NCI-H69 (cell line): Measurements from ENCODE around the gene ADIPOQ.
"Not testable (repeated sequence)": the region's sequence is repeated elsewhere in the genome, so short reads cannot be mapped to it uniquely, and the experiment has no call there.

Experiments
- DNase-seq: peaks from one replicate; lab custom pipeline; 2025; lab: John Stamatoyannopoulos, UW

Gene ADIPOQ

GRCh38 chr3:186842426-186843038 is at the start of gene ADIPOQ:
ADIPOQ (plus strand) TSS chr3:186842710; CDS start chr3:186853059, 10,349 bp downstream.
- DNase-seq: no peak

DNA sequence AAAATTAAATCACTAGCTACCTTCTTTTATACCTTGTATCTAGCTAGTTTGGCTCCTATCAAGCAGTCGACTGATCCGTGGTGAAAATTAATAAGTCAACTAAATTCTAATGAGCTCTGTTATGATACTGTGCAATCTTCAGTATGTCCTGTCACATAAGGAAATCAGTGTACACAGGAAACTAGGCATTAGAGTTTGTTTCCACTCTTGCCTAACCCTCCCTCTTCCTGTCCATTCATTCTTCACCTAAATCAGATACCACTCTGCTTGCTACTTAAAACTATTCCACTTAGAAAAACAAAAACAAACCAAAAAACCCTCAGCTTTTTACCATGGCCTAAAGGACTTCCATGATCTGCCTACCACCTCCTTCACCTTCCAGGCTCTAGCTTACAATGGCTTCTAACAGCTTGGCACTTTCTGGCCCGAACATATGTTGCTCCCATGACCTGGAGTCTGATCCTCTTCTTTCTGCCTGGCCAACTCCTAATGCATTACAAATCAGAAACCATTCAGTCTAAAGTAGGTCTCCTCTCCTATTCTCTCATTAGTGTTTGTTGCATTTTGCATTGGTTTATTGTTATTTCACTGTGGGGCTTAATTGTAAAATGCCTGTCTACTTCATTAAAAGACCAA is 44.2 kb upstream of the ADIPOQ start:
- DNase-seq: no peak

DNA sequence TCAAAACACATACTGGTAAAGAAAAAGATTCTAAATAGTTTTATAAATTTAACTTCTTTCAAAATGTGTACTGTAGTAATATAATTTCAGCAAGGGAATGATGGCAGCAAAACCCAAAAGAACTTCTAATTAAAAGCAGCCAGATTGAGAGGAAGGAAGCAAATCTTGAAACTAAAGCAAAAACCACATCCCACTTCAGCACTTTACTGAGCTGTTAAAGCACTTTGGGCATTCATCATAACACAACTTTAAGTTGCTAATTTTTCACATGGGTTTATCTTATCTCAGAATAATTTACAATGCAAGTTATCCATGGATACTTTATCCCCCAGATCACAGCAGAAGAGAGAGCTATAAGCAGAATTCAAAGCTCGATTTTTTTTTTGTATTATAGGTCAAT is 42.2 kb upstream of the ADIPOQ start:
- no peak for DNase-seq

- DNase-seq: no peak
These were observed 39.8 kb upstream of the ADIPOQ start for GRCh38 chr3:186802701-186803100.

- not testable (repeated sequence) for DNase-seq
These were observed 39.1 kb upstream of the ADIPOQ start for GRCh38 chr3:186803447-186803846.

DNA sequence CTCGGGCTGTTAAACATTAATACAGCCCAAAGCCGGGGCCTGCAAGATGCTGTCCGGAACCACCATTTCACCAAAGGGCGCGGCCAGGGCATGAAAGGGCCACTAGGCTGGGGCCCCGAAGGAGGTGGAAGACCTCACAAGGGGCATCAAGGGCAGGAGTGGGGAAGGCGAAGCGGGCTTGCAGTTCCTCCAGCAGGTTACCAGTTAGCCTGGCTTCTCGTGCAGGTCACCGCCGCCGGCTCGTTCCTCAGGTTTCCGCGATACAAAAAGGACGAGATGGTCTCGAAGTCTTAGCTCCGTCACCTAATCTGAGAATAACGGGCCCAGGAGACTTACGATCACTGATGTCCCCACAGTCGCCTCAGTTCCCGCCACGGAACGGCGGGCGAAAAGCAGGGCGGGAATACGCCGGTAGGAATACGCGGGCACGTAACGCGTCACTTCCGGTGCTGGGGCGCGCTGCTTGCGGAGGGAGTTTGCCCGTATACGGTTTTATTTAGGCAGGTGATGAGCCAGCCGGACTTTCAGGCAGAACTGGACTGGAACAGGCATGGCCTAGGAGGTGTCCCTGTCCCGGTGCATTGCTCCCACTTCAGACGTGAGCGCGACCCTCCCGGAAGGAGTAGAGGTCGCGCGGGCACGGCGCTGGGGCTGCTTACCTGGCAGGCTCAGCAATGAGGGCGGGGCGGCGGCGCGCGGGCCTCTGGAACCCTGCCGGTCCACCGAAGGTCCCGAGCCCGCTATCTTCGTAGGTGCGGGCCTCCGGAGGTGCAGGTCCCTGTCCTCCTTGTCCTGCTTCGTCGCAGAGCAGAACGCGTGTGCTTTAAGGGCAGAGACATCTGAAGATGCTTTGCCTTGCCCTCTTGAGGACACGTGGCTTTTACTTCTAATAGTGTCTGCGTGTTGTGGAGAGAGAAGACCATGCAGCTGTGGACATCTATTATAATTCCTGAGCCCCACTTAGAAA is 36.1 kb upstream of the ADIPOQ start, which contains the start of gene RFC4:
RFC4 (minus strand) TSS at position 394 of the 967 bp plus-strand sequence. CDS start 1,769 bp downstream, outside the sequence.
- peak; percentile 91 for DNase-seq

DNA sequence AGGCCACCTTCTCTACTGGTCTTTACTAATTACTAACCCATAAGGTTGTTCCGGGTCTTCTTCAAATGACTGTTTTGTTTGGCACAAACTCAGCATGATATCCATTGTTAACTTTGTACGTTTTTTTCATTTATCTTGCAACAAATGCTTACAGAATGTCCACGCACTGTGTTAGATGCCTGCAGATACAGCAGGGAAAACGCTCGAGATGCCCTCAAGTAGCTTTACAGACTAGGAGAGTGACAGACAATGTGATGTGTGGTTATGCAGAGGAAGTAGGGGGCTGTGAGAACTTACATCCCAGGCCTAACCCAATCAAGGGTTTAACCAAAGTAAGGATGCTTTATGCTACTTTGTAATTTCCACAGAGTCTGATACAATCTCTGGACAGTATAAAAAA is 35.3 kb upstream of the ADIPOQ start:
- no peak for DNase-seq

GRCh38 chr3:186810336-186810996 is 32.0 kb upstream of the ADIPOQ start:
- DNase-seq: no peak

DNA sequence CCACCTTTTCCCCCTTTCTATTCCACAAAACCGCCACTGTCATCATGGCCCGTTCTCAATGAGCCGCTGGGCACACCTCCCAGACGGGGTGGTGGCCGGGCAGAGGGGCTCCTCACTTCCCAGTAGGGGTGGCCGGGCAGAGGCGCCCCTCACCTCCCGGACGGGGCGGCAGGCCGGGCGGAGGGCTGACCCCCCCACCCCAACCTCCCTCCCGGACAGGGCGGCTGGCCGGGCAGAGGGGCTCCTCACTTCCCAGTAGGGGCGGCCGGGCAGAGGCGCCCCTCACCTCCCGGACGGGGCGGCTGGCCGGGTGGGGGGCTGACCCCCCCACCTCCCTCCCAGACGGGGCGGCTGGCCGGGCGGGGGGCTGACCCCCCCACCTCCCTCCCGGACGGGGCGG is 31.2 kb upstream of the ADIPOQ start:
- DNase-seq: not testable (repeated sequence)

GRCh38 chr3:186814100-186814499 is 28.4 kb upstream of the ADIPOQ start:
- DNase-seq: no peak

DNA sequence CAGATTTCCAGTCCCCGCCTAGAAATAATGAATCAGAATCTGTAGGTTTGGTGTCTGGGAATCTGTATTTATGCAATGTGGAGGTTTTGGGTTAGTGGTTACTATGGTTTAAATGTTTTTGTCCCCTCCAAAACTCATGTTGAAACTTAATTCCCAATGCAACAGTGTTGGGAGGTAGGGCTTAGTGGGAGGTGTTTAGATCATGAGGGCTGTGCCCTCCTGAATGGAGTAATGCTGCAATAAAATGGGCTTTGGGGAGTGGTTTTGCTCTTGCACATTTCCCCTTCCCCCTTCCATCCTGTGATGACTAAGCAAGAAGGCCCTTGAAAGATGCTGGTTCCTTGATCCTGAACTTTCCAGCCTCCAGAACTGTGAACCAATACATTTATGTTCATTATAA is 27.1 kb upstream of the ADIPOQ start:
- peak; percentile 44 for DNase-seq

DNA sequence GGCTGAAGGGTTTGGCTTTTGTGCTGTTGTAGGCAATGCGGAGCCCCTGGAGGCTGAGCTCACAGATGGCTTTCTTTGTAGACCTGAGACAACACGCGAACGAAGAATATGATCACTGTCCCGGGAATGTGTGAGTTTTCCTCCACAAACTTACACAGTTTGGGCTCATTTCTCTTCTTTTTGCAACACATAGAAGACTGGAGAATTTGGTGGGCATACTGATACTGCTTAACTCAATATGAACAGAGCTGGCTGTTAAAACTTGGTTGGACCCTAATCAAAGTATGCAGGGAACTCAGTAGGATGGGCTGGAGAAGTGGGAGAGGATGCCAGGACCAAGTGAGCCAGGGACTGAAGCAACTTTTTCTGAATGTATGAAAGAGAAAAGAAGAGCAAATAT is 24.0 kb upstream of the ADIPOQ start:
- no peak for DNase-seq

- no peak for DNase-seq
These were observed 23.6 kb upstream of the ADIPOQ start for GRCh38 chr3:186818956-186819355.

- peak; percentile 74 for DNase-seq
These were observed 20.8 kb upstream of the ADIPOQ start for GRCh38 chr3:186821429-186822387.

DNA sequence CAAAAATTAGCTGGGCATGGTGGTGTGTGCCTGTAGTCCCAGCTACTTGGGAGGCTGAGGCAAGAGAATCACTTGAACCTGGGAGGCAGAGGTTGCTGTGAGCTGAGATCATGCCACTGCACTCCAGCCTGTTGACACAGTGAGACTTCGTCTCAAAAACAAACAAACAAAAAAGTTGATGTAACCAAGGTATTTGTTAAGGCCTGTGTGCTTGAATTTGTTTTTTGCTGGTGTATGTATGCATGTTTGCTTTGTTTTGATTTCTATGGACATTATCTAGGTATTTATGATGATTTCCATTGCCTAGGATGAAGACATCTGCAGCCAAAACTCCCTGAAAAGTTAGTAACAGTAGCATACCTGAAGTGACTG is 20.1 kb upstream of the ADIPOQ start:
- DNase-seq: not testable (repeated sequence)

GRCh38 chr3:186823386-186823785 is 19.1 kb upstream of the ADIPOQ start:
- no peak for DNase-seq

DNA sequence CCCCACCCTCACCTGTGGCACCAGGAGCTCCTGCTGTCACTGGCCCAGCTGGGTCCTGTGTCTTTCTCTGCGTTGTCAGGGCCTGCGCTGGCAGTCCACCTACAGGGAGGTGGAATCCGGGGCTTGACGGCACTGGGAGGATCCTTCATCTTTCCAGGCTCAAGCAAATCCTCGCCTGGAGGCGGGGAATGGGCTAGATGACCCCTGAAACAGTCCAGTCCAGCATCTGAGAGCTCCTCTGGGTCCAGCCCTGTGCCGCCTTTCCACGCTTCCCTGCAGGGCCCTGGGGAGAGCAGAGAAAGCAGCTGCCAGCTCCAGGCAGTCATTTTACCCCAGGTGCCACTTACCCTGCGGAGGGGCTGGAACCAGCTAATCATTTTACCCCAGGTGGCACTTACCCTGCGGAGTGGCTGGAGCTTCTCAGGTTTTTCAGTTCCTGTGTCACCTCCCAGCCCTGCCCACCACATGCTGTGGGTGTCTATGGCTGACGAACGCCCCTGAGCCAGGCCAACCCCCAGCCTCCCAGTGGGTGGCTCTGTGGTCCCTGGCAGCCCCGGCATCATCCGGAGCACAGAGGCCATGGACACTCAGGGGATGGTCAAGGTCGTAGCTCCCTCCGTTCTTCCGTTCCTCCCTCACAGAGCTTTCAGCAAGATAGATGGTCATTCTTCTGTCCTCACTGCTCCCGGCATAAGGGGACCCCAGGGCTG is 17.9 kb upstream of the ADIPOQ start:
- DNase-seq: peak; percentile 95

GRCh38 chr3:186825294-186825821 is 17.2 kb upstream of the ADIPOQ start:
- peak; percentile 85 for DNase-seq

DNA sequence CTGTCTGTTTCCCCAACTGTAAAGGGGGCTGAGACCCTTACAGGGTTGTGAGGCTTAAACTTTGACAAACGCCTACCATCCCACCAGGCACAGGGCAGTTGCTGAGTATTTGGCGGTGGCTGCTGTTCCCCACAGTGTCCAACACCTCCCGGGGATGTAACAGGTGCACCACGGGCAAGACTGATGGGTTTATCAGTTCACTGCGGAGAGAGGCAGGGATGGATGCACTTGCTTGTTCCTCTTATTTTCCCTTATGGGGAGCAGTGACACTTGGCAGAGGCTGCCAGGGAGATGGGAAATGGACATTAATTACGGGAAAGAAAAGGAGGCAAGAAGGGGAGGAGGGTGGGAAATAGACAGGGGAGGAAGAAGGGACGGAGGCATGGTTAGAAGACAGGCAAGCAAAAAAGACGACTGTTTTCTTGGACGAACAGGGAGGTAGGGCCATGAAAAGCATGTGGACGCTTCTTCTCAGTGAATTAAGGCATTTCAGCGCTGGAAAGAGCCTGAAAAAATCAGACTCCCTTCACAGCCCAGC is 16.6 kb upstream of the ADIPOQ start:
- DNase-seq: peak; percentile 61
